GM10266 (cell line): ENCODE data around the gene TRIP4.

Source experiments
- DNase-seq: peaks from one replicate; pipeline ENCODE4 v3.0.0; 2012; ENCODE audit errors: extremely low spot score
- CTCF ChIP-seq: IDR thresholded peaks from 2 replicates; pipeline ENCODE4 v1.5.1; 2012; ENCODE audit warnings: mild to moderate bottlenecking, low read depth; ENCODE audit not compliant: control insufficient read depth, insufficient read depth; ENCODE audit errors: missing control alignments

The TRIP4 gene

GRCh38 chr15:64348455-64348854 is 39.2 kb upstream of the TRIP4 start:
- TF ChIP-seq CTCF, result no peak
- DNase-seq, result no peak

GRCh38 chr15:64349375-64349774 is 38.3 kb upstream of the TRIP4 start:
- no peak for DNase-seq
- no peak for TF ChIP-seq CTCF

- no peak for DNase-seq
- no peak for TF ChIP-seq CTCF
These were observed 36.4 kb upstream of the TRIP4 start for GRCh38 chr15:64351265-64351664.

- DNase-seq, result no peak
- no peak for TF ChIP-seq CTCF
These were observed 32.8 kb upstream of the TRIP4 start for GRCh38 chr15:64354688-64355344.

- no peak for DNase-seq
- no peak for TF ChIP-seq CTCF
These were observed 32.2 kb upstream of the TRIP4 start for GRCh38 chr15:64355348-64355943.

- peak; percentile 13 for TF ChIP-seq CTCF
- peak; percentile 89 for DNase-seq
These were observed 31.5 kb upstream of the TRIP4 start, which contains the start of gene CSNK1G1 for GRCh38 chr15:64355944-64356709. CSNK1G1 (minus strand) TSS chr15:64356173; CDS start chr15:64300499, 55,674 bp downstream.

- no peak for DNase-seq
- no peak for TF ChIP-seq CTCF
These were observed 31.0 kb upstream of the TRIP4 start for GRCh38 chr15:64356710-64357040.
